DND-41 (cell line): ENCODE measurements around the gene ANXA4.

Source experiments
- ATAC-seq: fragments of 200-7000 bp; cut with Tn5 transposase; 3 replicates; pipeline ENCODE4 v1.9.1; 2021; ENCODE audit warnings: low read depth; ENCODE audit not compliant: insufficient read depth
- DNase-seq: peaks from one replicate; pipeline ENCODE4 v3.0.0-alpha.2; 2020
- H2AFZ ChIP-seq: 2 replicates; pipeline ENCODE4 v1.6.0; 2012; ENCODE audit warnings: low read depth, low read length
- H3K27ac ChIP-seq: 2 replicates; pipeline ENCODE4 v1.5.1; 2012; ENCODE audit warnings: low read length, inconsistent platforms
- H3K27me3 ChIP-seq: fragments of 200-600 bp; sonication (generic); 2 replicates; pipeline ENCODE4 v1.6.0; 2012; ENCODE audit warnings: low read length, mild to moderate bottlenecking, inconsistent platforms; ENCODE audit not compliant: insufficient read depth, poor library complexity
- H3K36me3 ChIP-seq: 2 replicates; pipeline ENCODE4 v1.5.1; 2012; ENCODE audit warnings: low read length, inconsistent platforms; ENCODE audit not compliant: insufficient read depth
- H3K4me1 ChIP-seq: 2 replicates; pipeline ENCODE4 v1.5.1; 2012; ENCODE audit warnings: mild to moderate bottlenecking, low read length; ENCODE audit not compliant: insufficient read depth
- H3K4me2 ChIP-seq: 2 replicates; pipeline ENCODE4 v1.6.0; 2012; ENCODE audit warnings: mild to moderate bottlenecking, moderate library complexity, low read length, inconsistent platforms; ENCODE audit not compliant: insufficient read depth
- H3K4me3 ChIP-seq, 2 experiments: fragments of 200-600 bp in 1 of 2; shearing (Covaris generic) in 1 of 2; 2 replicates each; pipeline ENCODE4 v1.5.1; 2012 to 2016; ENCODE audit warnings: inconsistent platforms in 2 of 2, low read length in 2 of 2, mild to moderate bottlenecking in 2 of 2, low read depth in 1 of 2, moderate library complexity in 1 of 2
- H3K79me2 ChIP-seq: 2 replicates; pipeline ENCODE4 v1.6.0; 2012; ENCODE audit warnings: low read length, inconsistent platforms; ENCODE audit not compliant: insufficient read depth
- H3K9ac ChIP-seq: 2 replicates; pipeline ENCODE4 v1.6.0; 2012; ENCODE audit warnings: low read depth, mild to moderate bottlenecking, inconsistent platforms, low read length, moderate library complexity
- H3K9me3 ChIP-seq: 2 replicates; pipeline ENCODE4 v1.5.1; 2012; ENCODE audit warnings: low read length, moderate library complexity, mild to moderate bottlenecking, inconsistent platforms; ENCODE audit not compliant: insufficient read depth, severe bottlenecking
- H4K20me1 ChIP-seq: 2 replicates; pipeline ENCODE4 v1.6.0; 2012; ENCODE audit warnings: low read length; ENCODE audit not compliant: insufficient read depth
- CTCF ChIP-seq: IDR thresholded peaks from 2 replicates; pipeline ENCODE4 v1.5.1; 2012; ENCODE audit warnings: borderline replicate concordance, low read length, moderate library complexity, mild to moderate bottlenecking; ENCODE audit not compliant: poor library complexity, severe bottlenecking; ENCODE audit errors: extremely low read depth
- EZH2 ChIP-seq: IDR thresholded peaks from 3 replicates; pipeline ENCODE4 v1.6.1; 2012; ENCODE audit warnings: borderline replicate concordance, low read depth, mild to moderate bottlenecking, moderate library complexity, low read length, inconsistent platforms; ENCODE audit not compliant: severe bottlenecking

The ANXA4 gene

GRCh38 chr2:69779258-69780001, 37.5 kb downstream of the ANXA4 start:
- Histone ChIP-seq H3K27me3 (no peaks in the 10 kb centered on the region), H2AFZ (no peak overlapping the region), H3K27ac (no peak overlapping the region), H3K36me3 (no peaks in the 10 kb centered on the region), H3K9ac (no peak overlapping the region), H3K9me3 (peaks cover 11% of the 10 kb centered on the region), H4K20me1 (no peaks in the 10 kb centered on the region), H3K4me1 (no peaks in the 10 kb centered on the region), H3K4me3 (no peak overlapping the region), H3K79me2 (no peaks in the 10 kb centered on the region), H3K4me2 (no peak overlapping the region)
- DNase-seq = no peak
- ATAC-seq = no peak
- no peak for TF ChIP-seq EZH2
- no peak for TF ChIP-seq CTCF

- Histone ChIP-seq H3K36me3 (no peaks in the 10 kb centered on the region; the same call in 1 of the 2 replicates), H3K4me1 (no peaks in the 10 kb centered on the region), H3K9me3 (peaks cover 11% of the 10 kb centered on the region), H3K9ac (no peak overlapping the region), H3K4me2 (no peak overlapping the region), H3K27me3 (no peaks in the 10 kb centered on the region), H3K79me2 (no peaks in the 10 kb centered on the region), H3K4me3 (no peak overlapping the region), H2AFZ (no peak overlapping the region), H4K20me1 (no peaks in the 10 kb centered on the region), H3K27ac (no peak overlapping the region)
- DNase-seq = no peak
- ATAC-seq = no peak
- TF ChIP-seq CTCF (no peak), EZH2 (no peak)
Measured at GRCh38 chr2:69780921-69781320, 39.0 kb downstream of the ANXA4 start.

- no peak overlapping the region; the same call in 1 of the 2 replicates for H3K9ac ChIP-seq
- TF ChIP-seq EZH2 (no peak), CTCF (no peak)
- H2AFZ ChIP-seq = no peak overlapping the region
- no peak overlapping the region for H3K27ac ChIP-seq
- H3K79me2 ChIP-seq = no peaks in the 10 kb centered on the region
- H3K4me1 ChIP-seq = no peaks in the 10 kb centered on the region
- DNase-seq (no peak), ATAC-seq (no peak)
- H3K4me3 ChIP-seq = no peak overlapping the region
- H4K20me1 ChIP-seq = no peaks in the 10 kb centered on the region
- H3K27me3 ChIP-seq = no peaks in the 10 kb centered on the region
- H3K4me2 ChIP-seq = no peak overlapping the region
- no peaks in the 10 kb centered on the region; the same call in 1 of the 2 replicates for H3K36me3 ChIP-seq
- H3K9me3 ChIP-seq = peaks cover 5% of the 10 kb centered on the region
Measured at GRCh38 chr2:69781321-69782248, 39.7 kb downstream of the ANXA4 start.
